ENCODE data around the gene CTSD.

CTSD gene

GRCh38 chr11:1782831-1783724, 19.4 kb upstream of the CTSD start:
- peak; percentile 31 for DNase-seq

DNA sequence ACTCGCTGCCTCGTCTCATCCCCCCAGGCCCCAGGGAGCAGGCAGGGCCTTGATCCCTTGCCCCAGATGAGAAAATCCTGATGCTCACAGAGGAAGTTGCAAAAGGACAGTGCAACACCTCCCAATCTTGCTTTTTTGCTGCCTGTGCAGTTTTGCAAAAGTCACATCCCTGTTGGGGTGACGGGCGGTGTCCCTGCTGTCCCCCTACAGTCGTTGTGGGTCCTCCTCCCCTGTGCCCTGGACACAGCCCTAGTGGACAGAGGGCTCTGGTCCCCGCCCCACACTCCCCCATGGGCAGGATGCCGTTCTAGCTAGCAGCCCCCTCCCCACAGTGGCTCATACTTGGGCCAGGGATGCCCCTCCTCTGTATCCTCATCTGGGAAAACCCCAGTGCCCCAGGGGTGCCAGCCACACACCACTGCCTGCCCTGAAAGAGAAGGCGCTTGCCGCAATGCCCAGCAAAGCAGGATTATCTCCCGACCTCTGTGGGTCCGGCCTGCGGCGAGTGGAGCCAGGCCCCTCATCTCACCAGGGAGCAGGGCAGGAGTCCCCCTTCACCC, 18.4 kb upstream of the CTSD start:
- DNase-seq: no peak

DNA sequence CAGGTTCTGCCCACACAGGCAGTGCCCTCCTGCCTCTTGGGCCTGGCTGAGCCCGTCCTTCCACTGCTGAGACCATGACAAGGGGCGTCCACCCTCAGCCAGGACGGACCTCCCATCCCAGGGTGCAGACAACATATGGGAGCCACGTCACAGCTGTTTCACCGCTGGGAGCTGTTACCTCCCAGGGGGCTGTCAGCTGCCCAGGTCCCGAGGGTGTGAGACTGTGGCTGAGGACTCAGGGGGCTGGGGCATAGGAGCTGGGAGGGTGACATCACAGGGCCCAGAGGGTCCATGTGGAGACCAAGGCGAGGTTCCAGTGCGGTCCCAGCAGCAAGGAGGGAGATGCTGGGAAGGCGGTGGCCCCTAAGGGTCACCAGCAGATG, 17.9 kb upstream of the CTSD start:
- DNase-seq: no peak

DNA sequence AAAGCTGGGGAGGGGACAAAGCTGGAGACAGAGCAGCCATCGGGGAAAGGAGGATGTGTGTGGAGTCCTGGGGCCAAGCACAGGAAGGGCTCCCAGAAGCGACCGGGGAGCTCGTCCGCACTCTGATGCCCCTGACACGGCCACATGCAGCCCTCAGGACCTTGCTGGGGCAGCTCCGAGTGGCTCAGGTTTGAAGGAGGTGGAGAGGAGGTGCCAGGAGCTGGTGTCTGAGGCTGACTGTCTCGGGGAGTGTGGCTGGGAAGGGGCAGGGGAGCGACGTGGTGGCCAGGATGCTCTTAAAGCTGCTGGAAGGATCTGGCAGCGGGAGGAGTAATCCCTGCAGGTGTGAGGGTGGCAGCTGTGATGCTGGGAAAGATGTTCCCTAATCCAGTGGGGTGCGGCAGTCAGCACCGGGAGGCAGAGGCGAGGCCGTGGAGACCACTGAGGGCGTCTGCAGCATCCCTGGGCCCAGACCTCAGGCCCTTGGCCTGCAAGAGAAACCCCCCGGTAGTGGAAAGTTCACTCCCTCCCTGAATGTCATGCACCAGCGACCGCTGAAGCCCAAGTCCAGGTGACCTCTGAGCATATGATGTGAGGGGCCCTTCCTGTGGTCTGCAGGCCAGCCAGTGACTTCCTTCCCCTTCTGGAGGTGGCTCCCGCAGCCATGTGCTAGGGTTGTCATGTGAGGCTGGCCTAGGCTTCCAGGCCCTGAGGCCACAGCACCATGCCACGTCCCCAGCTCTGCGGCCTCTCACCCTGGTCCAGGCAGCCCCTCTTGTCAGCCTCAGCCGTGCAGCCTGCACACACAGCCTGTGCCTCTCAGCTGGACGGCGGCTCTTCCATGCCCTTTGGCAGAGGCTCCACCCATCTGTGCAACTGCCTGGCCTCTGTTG, 17.2 kb upstream of the CTSD start:
- DNase-seq: no peak

- no peak for DNase-seq
Measured at GRCh38 chr11:1779806-1780699, 16.3 kb upstream of the CTSD start.

- DNase-seq: no peak
Measured at GRCh38 chr11:1779034-1779805, 15.5 kb upstream of the CTSD start.

GRCh38 chr11:1778141-1778911, 14.6 kb upstream of the CTSD start:
- no peak for DNase-seq

DNA sequence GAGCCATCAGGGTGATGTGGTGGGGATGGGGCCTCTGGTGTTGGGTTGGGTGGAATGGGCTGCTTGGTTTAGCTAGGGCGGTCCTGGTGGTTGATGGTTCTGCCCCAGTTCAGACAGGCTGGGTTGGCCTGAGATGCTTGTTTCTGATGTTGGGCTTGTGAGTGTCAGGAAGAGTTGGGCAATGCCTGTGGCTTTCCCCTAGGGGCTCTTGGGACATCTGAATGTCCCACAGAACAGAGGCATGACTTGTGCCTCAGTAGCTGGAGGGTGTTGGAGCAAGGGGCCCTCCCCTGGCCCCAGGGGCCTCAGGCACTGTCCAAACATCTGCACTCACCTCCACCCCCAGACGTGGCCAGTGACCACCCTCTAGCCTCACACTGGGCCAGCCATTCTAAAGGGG, 14.0 kb upstream of the CTSD start:
- no peak for DNase-seq

DNA sequence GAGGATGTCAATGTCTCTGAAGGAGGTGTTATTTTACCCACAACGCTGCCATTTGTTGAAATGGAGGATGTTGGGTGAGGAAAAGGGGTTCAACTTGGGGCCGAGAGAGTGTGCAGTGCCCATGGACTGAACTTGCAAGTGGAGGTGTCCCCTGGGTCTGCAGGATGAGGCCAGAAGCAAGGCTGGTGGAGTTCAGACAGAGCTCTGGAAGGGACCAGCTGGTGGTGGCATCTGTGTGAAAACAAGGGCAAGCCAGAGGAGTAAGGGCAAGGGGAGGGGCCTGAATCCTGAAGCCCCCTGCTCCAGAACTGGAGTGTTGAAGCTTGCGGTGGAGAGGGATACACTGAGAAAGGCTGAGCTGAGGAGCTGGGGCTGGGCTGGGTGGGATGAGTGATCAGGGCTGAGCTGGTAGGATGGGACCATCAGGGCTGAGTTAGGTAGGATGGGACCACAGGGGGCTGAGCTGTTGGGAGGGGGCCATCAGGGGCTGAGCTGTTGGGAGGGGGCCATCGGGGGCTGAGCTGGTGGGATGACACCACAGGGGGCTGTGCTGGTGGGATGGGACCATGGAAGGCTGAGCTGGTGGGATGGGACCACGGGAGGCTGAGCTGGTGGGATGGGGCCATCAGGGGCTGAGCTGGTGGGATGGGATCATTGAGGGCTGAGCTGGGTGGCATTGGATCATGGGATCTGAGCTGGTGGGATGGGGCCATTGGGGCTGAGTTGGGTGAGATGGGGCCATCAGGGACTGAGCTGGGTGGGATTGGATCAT, 13.4 kb upstream of the CTSD start:
- DNase-seq: no peak

DNA sequence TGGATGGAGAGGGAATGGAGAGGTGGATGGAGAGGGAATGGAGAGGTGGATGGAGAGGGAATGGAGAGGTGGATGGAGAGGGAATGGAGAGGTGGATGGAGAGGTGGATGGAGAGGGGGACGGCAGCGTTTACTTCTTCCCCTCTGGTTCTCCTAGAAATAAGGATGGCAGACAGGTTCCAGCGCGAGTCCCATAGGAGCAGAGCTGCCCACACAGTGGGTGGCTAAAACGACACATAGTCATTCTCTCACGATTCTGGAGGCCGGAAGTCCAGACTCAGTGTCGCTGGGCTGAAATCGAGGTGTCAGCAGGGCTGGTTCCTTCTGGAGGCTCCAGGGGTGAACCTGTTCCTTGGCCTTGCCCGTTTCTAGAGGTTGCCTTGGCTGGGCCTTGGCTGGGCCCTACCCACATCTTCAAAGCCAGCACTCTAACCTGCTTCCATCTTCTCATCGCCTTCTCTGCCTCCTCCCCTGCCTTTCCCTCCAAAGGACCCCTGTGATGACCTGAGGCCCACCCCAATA, 12.7 kb upstream of the CTSD start:
- DNase-seq: no peak

DNA sequence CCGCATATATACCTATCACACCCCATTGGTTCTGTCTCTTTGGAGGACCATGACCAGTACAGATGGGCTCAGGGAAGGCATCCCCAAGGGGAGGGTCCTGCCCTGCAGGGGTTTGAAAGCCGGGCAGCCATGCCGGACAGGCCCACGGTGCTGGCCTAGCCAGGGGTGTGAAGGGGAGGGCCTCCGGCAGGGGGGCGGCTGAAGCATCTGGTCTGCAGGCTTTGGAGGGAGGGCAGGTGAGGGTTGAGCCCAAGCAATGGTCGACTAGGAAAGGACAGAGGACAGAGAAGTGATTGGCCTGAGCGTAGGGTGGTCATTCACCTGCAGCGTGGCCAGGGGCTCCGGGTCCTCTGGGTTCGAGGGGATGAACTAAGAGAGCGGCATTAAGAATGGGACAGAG, 11.2 kb upstream of the CTSD start:
- DNase-seq: no peak

DNA sequence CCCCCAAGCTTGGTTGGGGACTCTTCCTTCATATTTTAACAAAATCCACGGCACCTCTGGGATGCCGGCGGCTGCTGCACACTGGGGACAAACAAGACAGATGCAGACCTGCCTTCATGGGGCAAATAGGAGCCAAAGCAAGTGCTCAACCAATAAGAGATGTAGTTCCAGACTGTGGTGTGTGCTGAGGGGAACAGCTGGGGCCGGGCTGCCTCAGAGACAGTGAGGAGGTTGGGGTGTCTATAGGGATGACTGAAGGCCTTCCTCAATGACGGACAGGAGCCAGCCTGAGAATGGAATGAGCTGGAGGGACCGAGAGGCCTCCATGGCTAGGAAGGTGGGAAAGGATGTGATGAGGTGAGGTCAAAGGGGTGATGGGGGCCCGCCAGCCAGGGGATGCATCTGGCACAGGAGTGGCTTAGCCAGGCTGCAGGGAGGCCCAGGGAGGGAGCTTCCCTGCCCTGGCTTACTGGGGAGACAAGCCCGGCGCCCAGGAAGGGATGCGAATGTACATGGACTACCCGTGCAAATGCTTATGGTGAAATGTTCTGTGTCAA, 10.3 kb upstream of the CTSD start:
- no peak for DNase-seq

DNA sequence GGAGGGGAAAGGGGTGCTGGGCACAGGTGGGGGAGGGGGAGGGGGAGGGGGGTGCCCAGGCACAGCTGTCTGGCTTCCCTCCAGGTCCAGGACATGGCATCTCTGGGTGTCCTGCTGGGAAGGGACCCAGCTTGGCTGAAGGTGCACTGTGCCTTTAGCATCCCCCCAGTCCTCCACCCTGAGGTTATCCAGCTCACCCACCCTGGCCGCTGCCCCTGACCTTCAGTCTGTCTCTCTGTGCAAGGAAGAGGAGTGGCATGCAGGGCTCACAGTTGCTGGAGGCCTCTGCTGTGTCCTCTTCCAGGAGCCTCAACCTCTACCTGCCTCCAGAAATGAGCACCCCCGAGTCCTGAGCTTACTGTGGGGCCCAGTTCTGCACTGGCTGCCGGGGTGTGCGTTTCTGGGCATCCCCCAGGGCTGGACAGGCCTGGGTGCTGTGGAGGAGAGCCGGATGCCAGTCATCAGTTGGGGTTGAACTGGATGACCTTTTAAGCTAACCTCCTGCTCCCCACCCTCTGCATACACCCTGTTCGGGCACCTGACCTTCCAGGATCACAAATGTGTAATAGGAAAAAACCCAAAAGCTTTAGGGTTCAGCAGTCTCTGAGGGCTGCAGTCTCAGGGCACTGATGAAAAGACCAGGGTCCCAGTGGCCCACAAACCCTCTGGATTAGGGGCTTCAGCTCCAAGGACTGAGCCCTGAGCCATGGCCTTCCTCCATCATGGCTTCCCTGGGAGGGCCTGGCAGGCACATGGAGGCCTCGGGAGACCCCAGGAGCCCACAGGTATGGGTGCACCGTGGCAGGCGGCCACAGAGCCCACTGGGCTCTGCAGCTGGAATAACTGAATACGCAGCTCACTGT, 9.6 kb upstream of the CTSD start:
- no peak for DNase-seq

DNA sequence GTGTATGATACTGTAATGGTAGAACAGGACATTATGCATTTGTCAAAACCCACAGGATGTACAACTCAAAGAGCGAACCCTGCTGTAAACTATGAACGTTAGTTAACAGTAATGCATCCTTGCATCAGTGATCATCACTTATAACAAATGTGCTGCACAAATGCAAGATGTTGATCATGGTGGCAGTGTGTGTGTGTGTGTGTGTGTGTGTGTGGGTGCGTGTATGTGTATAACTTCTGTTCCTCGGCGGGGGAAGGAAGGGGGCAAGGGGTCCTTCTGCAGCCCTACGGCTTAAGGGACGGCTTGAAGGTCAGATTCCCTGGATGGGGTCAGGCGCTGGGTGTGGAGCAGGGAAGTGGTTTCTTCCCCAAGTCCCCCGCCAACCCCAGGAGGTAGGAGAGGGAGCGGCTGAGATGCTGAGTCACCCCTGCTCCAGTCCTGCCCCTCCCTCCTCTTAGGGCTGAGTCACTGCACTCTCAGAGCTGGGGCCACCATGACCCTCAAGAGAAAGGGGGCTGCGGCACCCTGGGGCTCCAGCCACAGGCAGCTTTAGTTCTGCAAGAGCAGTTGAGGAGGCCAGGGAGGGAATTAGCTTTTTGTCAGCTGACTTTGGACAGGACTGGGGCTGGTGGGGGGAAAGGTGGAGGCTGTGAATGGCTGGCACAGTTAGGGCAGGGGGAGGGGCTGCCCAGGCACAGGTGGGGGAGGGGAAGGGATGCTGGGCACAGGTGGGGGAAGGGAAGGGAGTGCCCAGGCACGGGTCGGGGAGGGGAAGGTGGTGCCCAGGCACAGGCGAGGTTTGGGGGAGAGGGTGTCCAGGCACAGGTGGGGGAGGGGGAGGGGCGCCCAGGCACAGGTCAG, 8.8 kb upstream of the CTSD start:
- peak; percentile 93 for DNase-seq

GRCh38 chr11:1771700-1772099, 8.0 kb upstream of the CTSD start:
- no peak for DNase-seq

GRCh38 chr11:1771273-1771672, 7.5 kb upstream of the CTSD start:
- no peak for DNase-seq

- DNase-seq: no peak
Measured at GRCh38 chr11:1770528-1770927, 6.8 kb upstream of the CTSD start.

Data from fibroblast of skin of back (primary cell).